HG03108 (cell line): Measurements from ENCODE around the gene OTOF.
A peak's percentile ranks its signal among the peaks of the same experiment; 100 is the strongest.

ENCODE experiments used
- ATAC-seq: cut with Tn5 transposase; IDR thresholded peaks from one replicate; pipeline ENCODE4 v1.9.1; 2021; ENCODE audit warnings: moderate library complexity; ENCODE audit not compliant: unreplicated experiment

Gene OTOF

GRCh38 chr2:26503231-26503880 lies 25.4 kb upstream of the OTOF start:
- ATAC-seq, result peak; percentile 77

GRCh38 chr2:26500406-26500805 lies 22.5 kb upstream of the OTOF start:
- ATAC-seq, result no peak

- ATAC-seq, result no peak
These were observed 17.9 kb upstream of the OTOF start for GRCh38 chr2:26495705-26496297.

GRCh38 chr2:26494891-26495290 lies 17.0 kb upstream of the OTOF start:
- ATAC-seq, result no peak

- no peak for ATAC-seq
These were observed 16.3 kb upstream of the OTOF start for GRCh38 chr2:26494199-26494598.

- no peak for ATAC-seq
These were observed 15.6 kb upstream of the OTOF start for GRCh38 chr2:26493566-26493965.

- no peak for ATAC-seq
These were observed 15.0 kb upstream of the OTOF start for GRCh38 chr2:26492749-26493515.

- no peak for ATAC-seq
These were observed 13.7 kb upstream of the OTOF start for GRCh38 chr2:26491563-26492167.

GRCh38 chr2:26489213-26489850 lies 11.4 kb upstream of the OTOF start:
- no peak for ATAC-seq

GRCh38 chr2:26488463-26489212 lies 10.7 kb upstream of the OTOF start:
- no peak for ATAC-seq

- no peak for ATAC-seq
These were observed 9.3 kb upstream of the OTOF start for GRCh38 chr2:26487192-26487591.

- no peak for ATAC-seq
These were observed 8.9 kb upstream of the OTOF start for GRCh38 chr2:26486789-26487188.

- ATAC-seq, result no peak
These were observed 7.9 kb upstream of the OTOF start for GRCh38 chr2:26485725-26486418.

GRCh38 chr2:26485099-26485498 lies 7.2 kb upstream of the OTOF start:
- ATAC-seq, result no peak

- no peak for ATAC-seq
These were observed 6.7 kb upstream of the OTOF start for GRCh38 chr2:26484579-26484978.

- no peak for ATAC-seq
These were observed 6.1 kb upstream of the OTOF start for GRCh38 chr2:26483957-26484565.

- ATAC-seq, result no peak
These were observed 5.6 kb upstream of the OTOF start for GRCh38 chr2:26483516-26483915.

- no peak for ATAC-seq
These were observed 5.1 kb upstream of the OTOF start for GRCh38 chr2:26483027-26483326.

GRCh38 chr2:26482211-26483026 lies 4.5 kb upstream of the OTOF start:
- ATAC-seq, result no peak
